T-cell (primary cell): ENCODE measurements around the gene TRIP12. TPM values are rescaled to one million over a fixed set of nuclear protein-coding genes. Genes with fewer than 3 reads are reported as not detected.
"Not testable (repeated sequence)": the region's sequence is repeated elsewhere in the genome, so short reads cannot be mapped to it uniquely, and the experiment has no call there.

Experiments
- ATAC-seq, 4 experiments: fragments of 200-7000 bp in 3 of 4; fragments of 150-1000 bp in 1 of 4; cut with Tn5 transposase; replicated peaks in 1 of 4; 1 replicate in 3 of 4; 2 replicates in 1 of 4; pipeline ENCODE4 v1.10.0; 2021; ENCODE audit warnings: moderate library complexity in 3 of 4, mild to moderate bottlenecking in 2 of 4, moderate number of reproducible peaks in 1 of 4
- CTCF ChIA-PET, 2 donors: fragments of 300-600 bp; sonication (Branson Sonifier 250); formaldehyde crosslinking; loops; one replicate each; lab custom pipeline; 2022; ENCODE audit warnings: antibody characterized with exemption in 2 of 2; lab: Charles Lee
- POLR2A ChIA-PET, 2 donors: fragments of 300-600 bp; sonication (Branson Sonifier 250); formaldehyde crosslinking; loops; one replicate each; lab custom pipeline; 2022; ENCODE audit warnings: antibody characterized with exemption in 2 of 2; lab: Charles Lee
- DNase-seq, 35 experiments: peaks; one replicate each; pipeline versions ENCODE4 v3.0.0 to v3.0.0-alpha.2; 2013 to 2023
- H3K27ac ChIP-seq: one replicate; pipeline ENCODE4 v1.5.1; 2013; ENCODE audit warnings: low read length
- H3K27me3 ChIP-seq, 2 experiments: replicated peaks in 1 of 2; 1 replicate in 1 of 2; 2 replicates in 1 of 2; pipeline versions ENCODE4 v1.6.1 to v1.7.0; 2013; ENCODE audit warnings: low read length in 1 of 2, mixed read lengths in 1 of 2; ENCODE audit not compliant: control insufficient read depth in 2 of 2, insufficient read depth in 2 of 2; ENCODE audit errors: extremely low read depth in 1 of 2
- H3K36me3 ChIP-seq, 2 donors: 1 replicate in 1 of 2; 2 replicates in 1 of 2; pipeline versions ENCODE4 v1.6.1 to v1.7.0; 2013; ENCODE audit warnings: low read length in 1 of 2; ENCODE audit not compliant: control insufficient read depth in 2 of 2, insufficient read depth in 1 of 2; ENCODE audit errors: extremely low read depth in 1 of 2
- H3K4me1 ChIP-seq, 2 experiments: 1 replicate in 1 of 2; 2 replicates in 1 of 2; pipeline versions ENCODE4 v1.6.1 to v1.7.0; 2013; ENCODE audit warnings: low read length in 2 of 2, mixed read lengths in 1 of 2; ENCODE audit not compliant: insufficient read depth in 2 of 2, control insufficient read depth in 1 of 2; ENCODE audit errors: extremely low read depth in 1 of 2
- H3K4me3 ChIP-seq, 2 donors: 1 replicate in 1 of 2; 2 replicates in 1 of 2; pipeline versions ENCODE4 v1.5.1 to v1.7.0; 2013; ENCODE audit warnings: mild to moderate bottlenecking in 2 of 2, low read length in 1 of 2, moderate library complexity in 1 of 2; ENCODE audit not compliant: control insufficient read depth in 1 of 2; ENCODE audit errors: extremely low read depth in 1 of 2
- H3K9me3 ChIP-seq: 2 replicates; pipeline ENCODE4 v1.7.0; 2013
- H3K27ac Mint-ChIP-seq, 2 donors: one replicate each; pipeline ENCODE4 v1.8.0; 2020 to 2021; ENCODE audit warnings: mild to moderate bottlenecking in 2 of 2, mixed read lengths in 2 of 2
- H3K27me3 Mint-ChIP-seq, 2 donors: one replicate each; pipeline ENCODE4 v1.8.0; 2021 to 2022; ENCODE audit warnings: mixed read lengths in 2 of 2
- H3K36me3 Mint-ChIP-seq: one replicate; pipeline ENCODE4 v1.8.0; 2021; ENCODE audit warnings: mixed read lengths
- H3K4me1 Mint-ChIP-seq, 3 donors: one replicate each; pipeline ENCODE4 v1.8.0; 2020 to 2022; ENCODE audit warnings: mixed read lengths in 3 of 3, mild to moderate bottlenecking in 1 of 3
- H3K4me3 Mint-ChIP-seq, 3 donors: one replicate each; pipeline ENCODE4 v1.8.0; 2020 to 2022; ENCODE audit warnings: mild to moderate bottlenecking in 3 of 3, mixed read lengths in 3 of 3, moderate library complexity in 3 of 3
- H3K9me3 Mint-ChIP-seq, 3 donors: one replicate each; pipeline ENCODE4 v1.8.0; 2020 to 2022; ENCODE audit warnings: mixed read lengths in 3 of 3
- WGBS: methylation state at CpG from one replicate; pipeline ENCODE4 v1.1.5; 2013; ENCODE audit warnings: missing lambda C conversion rate; ENCODE audit not compliant: insufficient coverage; 5-methylcytosine and 5-hydroxymethylcytosine counted together
- total RNA-seq, 35 experiments: library from RNA in 6 of 35; stranded (reverse) in 6 of 35; fragments of 120-200 nt in 1 of 35; gene quantifications; one replicate each; pipeline versions ENCODE4 v1.2.1 to v1.2.4 and lab custom pipeline; 2013 to 2026

TRIP12 gene
- total RNA-seq, 5 donors from 2014 or later (not counting 1 experiment from before 2014, with no cell fraction given), result 185 to 219 (median 192) TPM

- H3K36me3 Mint-ChIP-seq, result peaks cover 71% of the 10 kb centered on the region
- H3K27me3 Mint-ChIP-seq, result no peaks in the 10 kb centered on the region
- Histone ChIP-seq H3K4me1 (no peaks in the 10 kb centered on the region), H3K27ac (no peak overlapping the region), H3K27me3 (no peaks in the 10 kb centered on the region), H3K4me3 (no peak overlapping the region), H3K9me3 (no peaks in the 10 kb centered on the region), H3K36me3 (peaks cover 9 to 89% of the 10 kb centered on the region in 2 donors)
- no peak overlapping the region for H3K27ac Mint-ChIP-seq
- H3K9me3 Mint-ChIP-seq, result no peaks in the 10 kb centered on the region
- no CpG with 5 or more reads among the region's 1 CpG for WGBS
- no peak overlapping the region for H3K4me3 Mint-ChIP-seq
- POLR2A ChIA-PET, result no interaction called here
- DNase-seq (no peak), ATAC-seq (no peak)
- CTCF ChIA-PET, result interaction anchor here in 1 of 2 donors (0.7 kb wide), 1 partner anchor 108 kb away, joined by 3 read pairs; no protein-coding TSS in a partner anchor
- H3K4me1 Mint-ChIP-seq, result peaks cover 0 to 6% (median 0%) of the 10 kb centered on the region in 3 donors
Observed at GRCh38 chr2:229794636-229795035, 127.2 kb downstream of the TRIP12 start.

DNA sequence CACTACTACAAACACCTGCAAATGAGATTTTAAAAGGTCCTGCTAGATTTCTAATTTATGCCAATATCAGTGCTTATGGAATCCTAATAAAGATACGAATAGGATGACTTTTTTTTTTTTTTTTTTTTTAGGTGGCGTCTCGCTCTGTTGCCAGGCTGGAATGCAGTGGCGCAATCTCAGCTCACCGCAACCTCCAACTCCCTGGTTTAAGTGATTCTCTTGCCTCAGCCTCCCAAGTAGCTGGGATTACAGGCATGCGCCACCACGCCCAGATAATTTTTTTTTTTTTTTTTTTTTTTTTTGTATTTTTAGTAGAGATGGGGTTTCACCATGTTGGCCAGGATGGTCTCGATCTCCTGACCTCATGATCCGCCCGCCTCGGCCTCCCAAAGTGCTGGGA, 135.5 kb downstream of the TRIP12 start:
- H3K27me3 Mint-ChIP-seq, H3K9me3 Mint-ChIP-seq, ATAC-seq, H3K27ac ChIP-seq, H3K27me3 ChIP-seq, H3K4me3 ChIP-seq, H3K4me1 ChIP-seq, DNase-seq, H3K4me3 Mint-ChIP-seq, H3K9me3 ChIP-seq: not testable (repeated sequence)
- peak overlapping the region in 1 of 2 donors; percentile 36 for H3K27ac Mint-ChIP-seq
- H3K36me3 Mint-ChIP-seq, result peaks cover 49% of the 10 kb centered on the region
- ChIA-PET POLR2A (interaction anchor here in 1 of 2 donors (0.7 kb wide), 1 partner anchor 421 kb away, joined by 3 read pairs; no protein-coding TSS in a partner anchor), CTCF (interaction anchor here (0.6 to 0.9 kb wide), 3 partner anchors 12 to 371 kb away, joined by 3 to 5 read pairs (median 3); no protein-coding TSS in a partner anchor)
- peaks cover 5 to 14% (median 11%) of the 10 kb centered on the region in 3 donors for H3K4me1 Mint-ChIP-seq
- WGBS, result no CpG with 5 or more reads among the region's 11 CpGs
- H3K36me3 ChIP-seq, result peaks cover 12 to 53% of the 10 kb centered on the region in 2 donors

- no CpG with 5 or more reads among the region's 2 CpGs for WGBS
- Mint-ChIP-seq H3K4me1 (peaks cover 19 to 20% (median 19%) of the 10 kb centered on the region in 3 donors), H3K36me3 (peaks cover 44% of the 10 kb centered on the region), H3K27me3 (no peaks in the 10 kb centered on the region), H3K27ac (peak overlapping the region; percentile 21 to 64), H3K4me3 (no peak overlapping the region), H3K9me3 (no peaks in the 10 kb centered on the region)
- no peaks in the 10 kb centered on the region for H3K4me1 ChIP-seq
- ATAC-seq (no peak), DNase-seq (no peak)
- ChIA-PET POLR2A (no interaction called here), CTCF (no interaction called here)
- no peaks in the 10 kb centered on the region for H3K27me3 ChIP-seq
- H3K27ac ChIP-seq, result no peak overlapping the region
- peaks cover 12 to 54% of the 10 kb centered on the region in 2 donors for H3K36me3 ChIP-seq
- no peak overlapping the region for H3K4me3 ChIP-seq
- no peaks in the 10 kb centered on the region for H3K9me3 ChIP-seq
Observed at GRCh38 chr2:229784791-229785190, 137.0 kb downstream of the TRIP12 start.

- H3K27me3 ChIP-seq, result no peaks in the 10 kb centered on the region
- no peaks in the 10 kb centered on the region for H3K27me3 Mint-ChIP-seq
- H3K27ac ChIP-seq, result no peak overlapping the region
- ChIA-PET POLR2A (interaction anchor here in 1 of 2 donors (0.6 kb wide), 1 partner anchor 121 kb away, joined by 6 read pairs; no protein-coding TSS in a partner anchor), CTCF (interaction anchor here (0.7 to 0.9 kb wide), 2 partner anchors 8 to 31 kb away, joined by 5 read pairs; no protein-coding TSS in a partner anchor)
- H3K9me3 ChIP-seq, result no peaks in the 10 kb centered on the region
- H3K4me3 Mint-ChIP-seq, result no peak overlapping the region
- H3K9me3 Mint-ChIP-seq, result no peaks in the 10 kb centered on the region
- ATAC-seq, result no peak
- peaks cover 19 to 24% (median 20%) of the 10 kb centered on the region in 3 donors for H3K4me1 Mint-ChIP-seq
- H3K27ac Mint-ChIP-seq, result peak overlapping the region in 1 of 2 donors; percentile 30
- H3K4me1 ChIP-seq, result no peaks in the 10 kb centered on the region
- no peak overlapping the region for H3K4me3 ChIP-seq
- no CpG with 5 or more reads among the region's 5 CpGs for WGBS
- H3K36me3 ChIP-seq, result peaks cover 9 to 54% of the 10 kb centered on the region in 2 donors
- DNase-seq, result no peak
- peaks cover 39% of the 10 kb centered on the region for H3K36me3 Mint-ChIP-seq
Observed at GRCh38 chr2:229783108-229783721, 138.6 kb downstream of the TRIP12 start.

DNA sequence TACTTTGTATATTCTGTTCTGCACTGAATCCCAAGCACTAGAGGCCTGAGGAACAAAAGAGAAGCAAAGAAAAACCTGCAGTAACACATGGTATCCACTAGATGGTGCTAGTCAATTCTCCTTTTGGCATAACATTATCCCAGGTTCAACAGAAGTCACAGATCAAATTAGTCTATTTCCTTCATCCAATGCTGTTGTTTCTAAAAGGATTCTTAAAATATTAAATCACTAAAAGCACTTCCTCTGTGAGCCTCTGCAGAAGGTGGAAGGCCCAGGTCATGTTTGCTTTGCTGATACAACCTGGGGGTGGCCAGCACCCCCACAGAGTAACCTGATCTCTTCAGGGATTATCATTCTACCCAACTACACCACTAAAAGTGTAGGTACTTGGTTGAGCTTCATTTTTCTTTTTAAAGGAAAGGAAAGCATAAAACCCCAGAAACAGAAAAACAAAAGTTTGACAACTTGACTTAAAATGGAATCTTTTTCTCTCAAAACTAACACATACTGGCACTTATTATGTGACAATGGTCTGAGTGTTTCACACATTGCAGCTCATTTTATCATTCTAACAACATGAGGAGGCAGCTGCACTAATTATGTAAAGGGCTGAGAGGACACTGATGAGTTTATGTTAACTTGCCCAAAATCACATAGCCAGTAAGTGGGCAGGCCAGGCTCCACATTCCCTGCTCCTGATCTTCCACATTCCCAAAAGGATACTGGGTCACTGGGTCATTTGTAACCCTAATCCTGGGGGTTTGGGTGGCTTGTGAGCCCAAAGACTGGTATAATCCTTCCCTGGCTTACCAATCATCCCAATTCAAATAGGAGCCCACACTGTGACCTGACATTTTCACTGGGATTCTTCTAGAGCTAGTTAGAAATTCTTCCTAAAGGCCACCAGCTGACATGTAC, 140.7 kb downstream of the TRIP12 start:
- ChIA-PET POLR2A (no interaction called here), CTCF (interaction anchor here (0.6 to 1.5 kb wide), 16 partner anchors 8 to 379 kb away, joined by 3 to 6 read pairs (median 3); partner anchors contain the start of genes FBXO36 (in 1 of the 2) and TRIP12 (in 1 of the 2))
- Histone ChIP-seq H3K27me3 (no peaks in the 10 kb centered on the region), H3K36me3 (peaks cover 9 to 49% of the 10 kb centered on the region in 2 donors), H3K4me3 (no peak overlapping the region), H3K4me1 (peaks cover 0 to 7% of the 10 kb centered on the region in 2 experiments), H3K27ac (no peak overlapping the region), H3K9me3 (no peaks in the 10 kb centered on the region)
- Mint-ChIP-seq H3K36me3 (peaks cover 46% of the 10 kb centered on the region), H3K9me3 (no peaks in the 10 kb centered on the region), H3K4me1 (peaks cover 31 to 42% (median 31%) of the 10 kb centered on the region in 3 donors), H3K27me3 (no peaks in the 10 kb centered on the region), H3K27ac (peak overlapping the region; percentile 12 to 13), H3K4me3 (no peak overlapping the region)
- DNase-seq, result peak in 2 of 35 experiments; percentile 13 to 62
- ATAC-seq, result peak; percentile 57 to 74 (median 64)

DNA sequence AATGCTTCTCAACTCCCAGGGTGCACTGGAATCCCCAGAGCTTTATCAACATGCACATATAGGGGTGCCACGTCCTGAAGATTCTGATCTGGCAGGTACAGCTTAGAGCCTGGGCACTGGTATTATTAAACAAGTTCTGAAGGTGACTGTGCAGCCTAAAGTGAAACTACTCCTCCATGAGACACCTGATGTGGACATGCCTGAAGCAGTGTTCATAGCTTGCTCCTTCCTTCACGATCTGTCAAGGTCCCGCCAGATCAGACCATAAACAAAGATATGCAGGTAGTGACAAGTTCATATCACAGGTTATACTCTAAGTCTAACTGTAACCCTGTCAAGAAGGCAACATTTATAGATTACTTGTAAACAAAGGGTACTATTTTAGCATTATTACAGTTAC, 142.2 kb downstream of the TRIP12 start:
- no peak for DNase-seq
- 100% methylated on average over 1 of the region's 3 CpGs for WGBS
- Mint-ChIP-seq H3K9me3 (no peaks in the 10 kb centered on the region), H3K27ac (no peak overlapping the region), H3K4me1 (peaks cover 39 to 49% (median 41%) of the 10 kb centered on the region in 3 donors), H3K27me3 (no peaks in the 10 kb centered on the region), H3K4me3 (no peak overlapping the region), H3K36me3 (peaks cover 39% of the 10 kb centered on the region)
- H3K27ac ChIP-seq, result no peak overlapping the region
- ChIA-PET POLR2A (no interaction called here), CTCF (interaction anchor here (0.6 to 1.7 kb wide), 5 partner anchors 14 to 701 kb away, joined by 3 to 6 read pairs (median 3); no protein-coding TSS in a partner anchor)
- H3K9me3 ChIP-seq, result no peaks in the 10 kb centered on the region
- H3K4me1 ChIP-seq, result peaks cover 4 to 16% of the 10 kb centered on the region in 2 experiments
- H3K4me3 ChIP-seq, result no peak overlapping the region
- peaks cover 9 to 42% of the 10 kb centered on the region in 2 donors for H3K36me3 ChIP-seq
- no peaks in the 10 kb centered on the region for H3K27me3 ChIP-seq
- no peak for ATAC-seq
